ENCODE data around the gene KCNJ1. TPM values are rescaled to one million over a fixed set of nuclear protein-coding genes. Genes with fewer than 3 reads are reported as not detected.

Gene KCNJ1
- total RNA-seq, 8 experiments from 2014 or later: 0.05 to 0.47 (median 0.14) TPM; not detected in 2

DNA sequence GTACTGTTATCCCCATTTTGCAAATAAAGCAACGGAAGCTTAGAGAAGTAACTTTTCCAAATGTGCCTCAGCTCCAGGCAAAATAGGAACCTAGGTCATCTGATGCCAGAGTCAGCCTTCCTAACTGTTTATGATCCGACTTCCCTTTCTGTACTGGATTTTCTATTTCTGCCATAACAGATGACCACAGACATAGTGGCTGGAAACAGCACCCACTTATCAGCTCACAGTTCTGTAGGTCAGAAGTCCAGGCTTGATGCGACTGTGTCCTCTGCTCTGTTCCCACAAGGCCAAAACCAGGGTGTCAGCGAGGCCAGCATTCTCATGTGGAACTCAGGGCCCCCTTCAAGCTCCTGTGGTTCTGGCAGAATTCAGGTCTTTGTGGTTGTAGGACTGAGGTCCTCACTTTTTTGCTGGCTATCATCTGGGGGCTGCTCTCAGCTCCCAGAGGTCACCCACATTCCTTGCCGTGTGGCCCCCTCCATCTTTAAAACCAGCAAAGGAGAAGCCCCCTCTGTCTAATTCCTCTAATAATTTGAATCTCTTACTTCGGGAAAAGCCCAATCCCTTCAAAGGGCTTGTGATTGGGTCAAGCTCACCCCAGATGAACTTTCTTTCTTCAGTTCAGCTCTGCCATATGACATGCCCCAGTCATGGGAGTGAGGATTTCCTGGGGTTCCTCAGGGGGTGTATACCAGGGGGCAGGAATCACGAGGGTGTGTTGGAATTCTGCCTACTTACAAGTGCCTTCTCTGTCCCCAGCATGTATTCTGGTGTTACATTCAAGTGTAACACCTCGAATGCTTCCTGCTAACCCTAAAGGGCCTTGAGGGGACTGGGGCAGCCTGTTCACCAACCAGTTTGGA, 39.3 kb upstream of the KCNJ1 start:
- Histone ChIP-seq H3K4me1 (replicated peaks in 1 of 2) (peaks cover 55 to 57% of the 10 kb centered on the region in 2 donors), H3K27ac (no peak overlapping the region), H3K4me3 (peak overlapping the region in 1 of 5 donors; percentile 42)
- WGBS, 10 experiments: 48 to 100% (median 90%) methylated on average over 1 to 6 of the region's 8 CpGs; no CpG with 5 or more reads in 1 of the 10 experiments
- ATAC-seq (replicated peaks in 6 of 8): no peak
- in situ Hi-C loops (cut with MboI; ENCODE audit: low pct_unique_long_range_greater_than_20kb in 2 of 9, low sequenced_read_pairs in 9 of 9, unreplicated experiment in 9 of 9): no loop called here

DNA sequence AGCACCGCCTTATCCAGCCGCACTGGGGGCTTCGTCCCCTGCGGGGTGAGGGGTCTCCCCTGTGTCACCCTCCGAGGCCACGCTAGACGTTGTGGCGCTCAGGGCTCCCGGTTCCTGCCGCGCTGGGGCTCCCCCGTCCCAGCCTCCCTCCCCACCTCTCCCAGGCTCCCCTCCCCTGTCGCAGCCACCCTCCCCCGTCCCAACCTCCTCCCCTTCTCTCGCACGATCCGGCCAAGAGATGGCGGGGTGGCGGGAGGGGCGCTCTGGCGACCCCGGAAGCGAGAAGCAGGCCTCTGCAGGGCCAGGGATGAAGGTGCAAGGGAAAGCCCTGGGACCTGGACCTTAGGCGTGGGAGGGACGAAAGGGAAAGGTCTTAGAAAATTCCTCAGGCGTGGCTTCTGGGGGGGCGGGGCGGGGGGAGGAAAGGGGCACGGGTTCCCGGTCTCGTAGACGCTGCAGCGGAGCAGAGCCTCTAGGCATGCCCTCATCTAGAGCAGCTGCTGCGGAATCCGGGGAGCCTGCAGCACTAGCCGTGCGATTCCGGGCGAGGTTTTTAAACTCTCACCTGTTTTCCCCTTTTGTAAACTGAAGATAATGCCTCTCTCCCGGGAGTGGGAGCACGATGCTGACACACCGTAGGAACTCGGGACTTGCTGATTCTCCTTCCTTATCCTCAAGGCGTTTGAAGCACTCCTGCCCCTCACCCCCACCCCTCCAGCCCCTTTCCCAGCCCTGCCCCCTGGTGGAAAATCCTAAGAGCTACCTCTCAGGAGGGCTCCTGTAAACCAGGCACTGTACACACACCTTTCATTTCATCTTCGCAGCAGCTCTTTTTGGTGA, 38.5 kb upstream of the KCNJ1 start:
- peak; percentile 49 to 76 (median 68) for ATAC-seq (replicated peaks in 6 of 8)
- Histone ChIP-seq H3K27ac (peak overlapping the region; percentile 71 to 86), H3K4me1 (replicated peaks in 1 of 2) (peaks cover 55 to 57% of the 10 kb centered on the region in 2 donors), H3K4me3 (peak overlapping the region in 4 of 5 donors; percentile 19 to 42 (median 34))
- WGBS, 10 experiments: 14 to 60% methylated on average over 1 to 5 of the region's 45 CpGs; no CpG with 5 or more reads in 8 of the 10 experiments
- in situ Hi-C loops (cut with MboI; ENCODE audit: low pct_unique_long_range_greater_than_20kb in 2 of 9, low sequenced_read_pairs in 9 of 9, unreplicated experiment in 9 of 9): no loop called here

DNA sequence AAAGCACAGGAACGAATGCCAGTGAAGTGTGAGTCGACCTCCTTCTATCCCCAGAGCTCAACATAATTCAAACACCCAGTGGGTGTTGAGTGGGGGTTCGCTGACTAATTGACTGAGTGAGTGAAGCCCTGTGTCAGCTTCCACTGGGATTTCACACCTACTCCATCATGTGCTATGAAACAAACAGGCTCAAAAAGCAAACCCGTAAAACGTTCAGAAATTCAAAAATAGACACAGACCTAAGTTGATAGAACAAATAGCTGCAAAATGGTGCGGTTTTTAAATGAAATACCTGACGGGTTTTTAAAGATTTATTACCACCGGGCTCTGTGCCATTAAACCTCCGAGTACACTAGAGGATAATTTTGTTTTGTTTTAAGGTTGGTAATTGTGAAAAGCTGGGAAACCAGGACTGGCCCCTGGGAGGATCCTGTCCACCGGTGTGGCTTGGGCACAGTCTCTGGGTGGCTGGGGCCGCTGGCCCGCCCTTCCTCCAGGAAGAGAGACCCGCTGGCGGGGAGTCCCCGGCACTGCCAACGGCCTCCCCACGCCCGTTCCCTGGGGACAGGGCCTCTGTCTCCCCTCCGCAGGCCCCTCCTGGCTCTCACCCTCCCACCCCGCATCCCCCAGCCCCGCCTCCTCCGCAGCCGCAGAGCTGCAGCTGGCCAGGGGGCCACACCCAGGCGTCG, 37.7 kb upstream of the KCNJ1 start:
- peak overlapping the region in 4 of 5 donors; percentile 19 to 42 (median 34) for H3K4me3 ChIP-seq
- peak overlapping the region; percentile 71 to 86 for H3K27ac ChIP-seq
- peaks cover 47 to 50% of the 10 kb centered on the region in 2 donors for H3K4me1 ChIP-seq (replicated peaks in 1 of 2)
- in situ Hi-C loops (cut with MboI; ENCODE audit: low pct_unique_long_range_greater_than_20kb in 2 of 9, low sequenced_read_pairs in 9 of 9, unreplicated experiment in 9 of 9): no loop called here
- peak; percentile 64 to 80 (median 76) for ATAC-seq (replicated peaks in 6 of 8)
- 0 to 60% (median 14%) methylated on average over 1 to 8 of the region's 25 CpGs; no CpG with 5 or more reads in 1 of the 10 experiments for WGBS, 10 experiments

DNA sequence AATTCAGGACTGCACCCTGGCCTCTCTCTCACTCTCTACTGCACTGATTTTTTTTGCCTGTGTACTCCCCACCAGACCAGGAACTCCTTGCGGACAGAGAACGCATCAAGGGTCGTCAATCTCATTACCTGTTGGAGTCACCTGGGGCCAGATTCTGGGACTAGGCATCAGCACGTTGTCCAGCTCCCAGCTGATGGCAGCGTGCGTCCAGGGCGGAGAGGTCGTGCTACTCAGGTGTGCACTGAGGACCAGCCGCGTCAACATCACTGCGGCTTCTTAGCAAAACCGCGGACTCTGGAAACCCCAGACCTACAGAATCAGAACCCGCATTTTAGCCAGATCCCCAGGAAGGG, 37.2 kb upstream of the KCNJ1 start:
- no peak for ATAC-seq (replicated peaks in 6 of 8)
- Histone ChIP-seq H3K4me1 (replicated peaks in 1 of 2) (peaks cover 44 to 47% of the 10 kb centered on the region in 2 donors), H3K4me3 (no peak overlapping the region), H3K27ac (no peak overlapping the region)
- in situ Hi-C loops (cut with MboI; ENCODE audit: low pct_unique_long_range_greater_than_20kb in 2 of 9, low sequenced_read_pairs in 9 of 9, unreplicated experiment in 9 of 9): no loop called here
- WGBS, 10 experiments: 37 to 100% (median 93%) methylated on average over 1 to 13 of the region's 14 CpGs; no CpG with 5 or more reads in 4 of the 10 experiments

DNA sequence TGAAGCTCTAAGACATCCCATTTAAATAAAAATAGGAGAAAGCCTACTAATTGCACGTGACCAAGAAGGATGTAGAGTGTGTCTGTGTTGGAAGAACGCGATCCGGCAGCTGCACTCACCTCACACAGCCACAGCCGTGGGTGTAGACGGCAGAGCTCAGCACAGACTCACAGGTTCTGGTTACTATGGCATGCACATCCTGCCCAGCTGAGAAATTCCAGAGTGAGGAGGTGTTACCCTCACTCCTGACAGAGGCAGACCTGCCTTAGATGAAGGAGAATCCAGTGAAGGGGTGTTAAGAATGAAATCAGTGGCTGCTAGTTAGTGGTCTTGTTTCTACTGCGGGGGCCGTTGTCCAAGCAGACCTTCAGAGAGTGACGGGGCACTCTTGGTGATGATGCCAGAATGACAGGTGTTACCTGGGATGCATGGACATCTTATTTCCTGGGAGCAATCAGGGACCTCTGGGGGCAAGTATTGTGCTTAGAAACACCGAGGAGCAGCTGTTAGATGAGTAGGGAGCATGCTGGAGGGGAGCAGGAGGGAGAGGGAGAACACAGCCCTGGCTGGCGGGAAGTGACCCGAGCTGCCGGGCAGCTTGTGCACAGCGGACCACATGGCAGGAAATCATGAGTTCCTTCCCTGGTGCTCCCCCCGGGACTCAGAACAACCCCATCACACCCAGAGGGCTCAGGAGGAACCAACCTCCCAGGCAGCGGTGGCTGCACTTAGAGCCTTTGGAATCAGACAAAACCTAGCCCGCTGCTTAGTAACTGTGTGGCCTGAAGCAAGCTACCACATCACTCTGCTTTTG, 36.4 kb upstream of the KCNJ1 start:
- Histone ChIP-seq H3K4me1 (replicated peaks in 1 of 2) (peaks cover 39 to 40% of the 10 kb centered on the region in 2 donors), H3K4me3 (no peak overlapping the region), H3K27ac (no peak overlapping the region)
- 0 to 72% (median 33%) methylated on average over 1 to 11 of the region's 17 CpGs; no CpG with 5 or more reads in 4 of the 10 experiments for WGBS, 10 experiments
- ATAC-seq (replicated peaks in 6 of 8): peak in 5 of 8 experiments; percentile 13 to 32 (median 23)
- in situ Hi-C loops (cut with MboI; ENCODE audit: low pct_unique_long_range_greater_than_20kb in 2 of 9, low sequenced_read_pairs in 9 of 9, unreplicated experiment in 9 of 9): no loop called here

DNA sequence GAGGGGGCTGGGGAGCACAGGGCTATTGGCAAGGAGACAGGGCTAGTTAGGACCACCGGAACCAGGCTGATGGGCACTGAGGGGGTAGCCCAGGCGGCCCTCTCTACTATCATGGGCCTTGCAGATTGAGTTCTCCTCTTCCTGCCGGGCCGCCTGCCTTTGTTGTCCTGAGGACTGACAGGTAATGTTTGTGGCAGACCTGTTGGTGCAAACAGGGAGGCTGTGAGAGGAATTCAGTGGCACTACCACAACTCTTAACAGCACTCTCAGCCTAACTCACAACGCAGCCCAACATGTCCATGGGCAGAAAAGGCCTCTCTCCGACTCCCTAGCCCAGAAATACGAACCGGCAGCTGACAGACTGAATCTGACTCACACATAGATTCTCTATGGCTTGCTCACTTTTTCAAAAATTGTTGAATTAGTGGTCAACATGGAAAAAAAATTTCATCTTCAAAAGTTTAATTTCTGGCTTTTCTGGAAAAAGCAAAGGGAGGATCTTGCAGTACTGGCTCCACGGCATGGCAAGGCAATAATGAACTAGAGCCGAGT, 35.5 kb upstream of the KCNJ1 start:
- 0 to 100% (median 60%) methylated on average over 1 to 6 of the region's 10 CpGs; no CpG with 5 or more reads in 3 of the 10 experiments for WGBS, 10 experiments
- in situ Hi-C loops (cut with MboI; ENCODE audit: low pct_unique_long_range_greater_than_20kb in 2 of 9, low sequenced_read_pairs in 9 of 9, unreplicated experiment in 9 of 9): no loop called here
- no peak overlapping the region for H3K4me3 ChIP-seq
- ATAC-seq (replicated peaks in 6 of 8): no peak
- H3K4me1 ChIP-seq (replicated peaks in 1 of 2): peaks cover 39 to 40% of the 10 kb centered on the region in 2 donors
- H3K27ac ChIP-seq: no peak overlapping the region

DNA sequence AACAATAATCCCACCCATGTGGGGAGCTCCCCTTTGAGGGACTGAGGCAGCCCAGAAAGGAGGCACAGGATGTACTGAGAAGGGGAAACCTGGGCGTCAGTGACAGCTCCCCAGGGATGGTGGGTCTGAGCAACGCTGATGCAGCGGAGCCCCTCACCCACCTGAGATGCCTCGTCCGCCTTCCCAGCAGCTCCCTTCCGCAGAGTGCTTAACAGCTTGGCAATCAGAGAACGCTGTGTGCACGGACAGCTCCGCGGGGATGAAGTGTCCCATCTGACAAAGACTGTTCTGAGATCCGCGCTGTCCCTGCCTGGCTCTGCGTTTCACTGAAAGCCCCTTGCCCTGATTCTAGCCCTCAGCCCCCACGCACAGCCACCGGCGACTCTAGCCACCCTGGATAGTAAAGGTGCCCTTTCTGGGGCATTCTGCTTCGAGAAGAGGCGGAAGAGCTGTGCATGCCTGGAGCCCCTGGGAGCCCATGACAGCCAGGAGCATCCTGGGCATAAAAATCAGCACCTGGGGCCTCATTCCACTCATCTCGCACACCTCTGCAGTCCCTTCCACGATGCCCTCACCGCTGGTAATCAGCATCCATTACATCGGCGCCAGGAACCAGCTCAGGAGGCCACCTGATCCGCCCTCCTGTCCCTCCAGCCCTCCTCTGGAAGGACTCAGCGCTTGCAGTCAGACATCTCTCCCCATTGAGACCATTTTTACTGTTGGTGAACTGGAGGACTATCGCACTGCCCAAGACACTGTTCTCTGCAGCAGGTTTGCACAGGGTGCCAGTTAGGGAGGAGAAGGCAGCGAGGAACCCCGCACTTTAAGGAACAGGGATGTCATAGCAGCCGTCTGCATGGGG, 34.8 kb upstream of the KCNJ1 start:
- in situ Hi-C loops (cut with MboI; ENCODE audit: low pct_unique_long_range_greater_than_20kb in 2 of 9, low sequenced_read_pairs in 9 of 9, unreplicated experiment in 9 of 9): no loop called here
- Histone ChIP-seq H3K27ac (peak overlapping the region in 1 of 2 donors; percentile 21), H3K4me1 (replicated peaks in 1 of 2) (peaks cover 39 to 40% of the 10 kb centered on the region in 2 donors), H3K4me3 (no peak overlapping the region)
- 17 to 81% (median 43%) methylated on average over 1 to 6 of the region's 29 CpGs; no CpG with 5 or more reads in 6 of the 10 experiments for WGBS, 10 experiments
- peak in 3 of 8 experiments; percentile 30 to 48 (median 30) for ATAC-seq (replicated peaks in 6 of 8)

DNA sequence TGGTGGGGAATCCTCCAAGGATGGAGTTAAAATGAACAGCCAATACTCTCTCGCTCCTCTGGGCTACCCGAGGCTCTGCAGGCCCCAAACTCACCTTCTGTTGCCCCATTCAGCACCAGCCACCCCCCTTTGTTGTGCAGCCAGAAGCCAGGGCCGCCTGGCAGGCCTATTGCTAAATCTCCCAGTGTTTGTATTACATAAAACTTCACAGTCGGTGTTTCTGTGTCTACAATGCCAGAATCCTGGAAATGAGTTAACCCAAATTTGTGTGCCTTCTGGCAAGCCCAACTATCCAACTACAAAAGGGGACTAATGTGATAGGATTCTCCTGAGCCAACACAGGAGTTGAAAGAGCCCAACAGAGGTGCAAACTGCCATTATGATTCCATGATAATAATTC, 33.4 kb upstream of the KCNJ1 start:
- no peak overlapping the region for H3K4me3 ChIP-seq
- ATAC-seq (replicated peaks in 6 of 8): no peak
- 20 to 100% (median 79%) methylated on average over 1 to 3 of the region's 4 CpGs; no CpG with 5 or more reads in 3 of the 10 experiments for whole genome bisulfite sequencing, 10 experiments
- in situ Hi-C loops (cut with MboI; ENCODE audit: low pct_unique_long_range_greater_than_20kb in 2 of 9, low sequenced_read_pairs in 9 of 9, unreplicated experiment in 9 of 9): no loop called here
- H3K27ac ChIP-seq: no peak overlapping the region
- H3K4me1 ChIP-seq (replicated peaks in 1 of 2): peaks cover 34 to 41% of the 10 kb centered on the region in 2 donors

DNA sequence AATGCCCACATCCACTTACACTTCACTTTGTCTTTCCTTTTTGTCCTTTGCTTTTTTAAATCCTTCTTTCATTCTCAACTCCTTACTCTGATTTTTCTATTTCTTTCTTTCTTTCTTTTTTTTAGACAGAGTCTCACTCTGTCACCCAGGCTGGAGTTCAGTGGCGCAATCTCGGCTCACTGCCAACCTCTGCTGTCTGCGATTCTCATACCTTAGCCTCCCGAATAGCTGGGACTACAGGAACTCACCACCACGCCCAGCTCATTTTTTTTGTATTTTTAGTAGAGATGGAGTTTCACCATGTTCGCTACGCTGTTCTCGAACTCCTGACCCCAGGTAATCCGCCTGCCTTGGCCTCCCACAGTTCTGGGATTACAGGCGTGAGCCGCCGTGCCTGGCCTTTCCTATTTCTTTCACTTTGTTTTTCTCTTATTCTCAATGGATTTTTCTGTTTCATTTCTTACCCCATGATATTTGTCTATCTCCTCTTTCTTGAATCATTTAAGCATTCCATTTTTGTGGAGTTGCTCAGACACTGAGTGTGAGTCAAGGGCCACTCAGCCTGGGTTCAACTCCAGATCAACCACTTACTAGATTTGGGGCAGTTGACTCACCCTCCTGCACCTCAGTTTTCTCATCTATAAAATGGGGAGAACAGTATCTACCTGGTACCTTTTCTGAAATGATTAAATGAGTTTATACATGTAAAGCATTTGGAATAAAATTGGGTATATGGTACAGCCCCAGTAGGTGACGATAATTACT, 31.7 kb upstream of the KCNJ1 start:
- H3K4me1 ChIP-seq (replicated peaks in 1 of 2): peaks cover 19 to 29% of the 10 kb centered on the region in 2 donors
- ATAC-seq (replicated peaks in 6 of 8): no peak
- WGBS, 10 experiments: 80 to 95% (median 92%) methylated on average over 6 to 13 of the region's 13 CpGs
- in situ Hi-C loops (cut with MboI; ENCODE audit: low pct_unique_long_range_greater_than_20kb in 2 of 9, low sequenced_read_pairs in 9 of 9, unreplicated experiment in 9 of 9): loop anchor here in 2 of 9 experiments (25.0 kb wide), 3 partner anchors 189 to 864 kb away; no protein-coding TSS in a partner anchor
- no peak overlapping the region for H3K4me3 ChIP-seq
- H3K27ac ChIP-seq: no peak overlapping the region

DNA sequence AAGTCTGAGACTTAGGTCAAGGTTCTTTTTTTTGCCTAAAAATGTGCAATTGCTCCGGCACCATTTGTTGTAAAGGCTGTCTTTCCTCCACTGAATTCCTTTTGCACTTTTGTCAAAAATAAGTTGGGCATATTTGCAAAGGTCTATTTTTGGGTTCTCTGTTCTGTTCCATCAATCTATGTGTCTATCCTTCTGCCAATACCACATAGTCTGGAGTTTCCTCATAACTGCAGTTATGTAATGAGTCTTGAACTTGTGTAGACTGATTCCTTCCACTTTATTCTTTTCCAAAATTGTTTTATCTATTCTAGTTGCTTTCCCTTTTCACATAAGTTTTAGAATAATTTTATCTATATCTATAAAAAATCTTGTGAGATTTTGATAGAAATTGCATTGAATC, 30.7 kb upstream of the KCNJ1 start:
- ATAC-seq (replicated peaks in 6 of 8): no peak
- H3K4me1 ChIP-seq (replicated peaks in 1 of 2): peaks cover 14 to 26% of the 10 kb centered on the region in 2 donors
- no peak overlapping the region for H3K4me3 ChIP-seq
- in situ Hi-C loops (cut with MboI; ENCODE audit: low pct_unique_long_range_greater_than_20kb in 2 of 9, low sequenced_read_pairs in 9 of 9, unreplicated experiment in 9 of 9): loop anchor here in 2 of 9 experiments (25.0 kb wide), 3 partner anchors 189 to 864 kb away; no protein-coding TSS in a partner anchor
- no peak overlapping the region for H3K27ac ChIP-seq
- WGBS, 10 experiments: 82 to 100% (median 100%) methylated on average over 1 of the region's 1 CpG

Data from motor neuron (in vitro differentiated cells).